GM19372 (cell line): ENCODE data around the gene VRK3.

Source experiments
- ATAC-seq: cut with Tn5 transposase; IDR thresholded peaks from one replicate; pipeline ENCODE4 v1.9.1; 2021; ENCODE audit warnings: mild to moderate bottlenecking, low read depth, moderate library complexity; ENCODE audit not compliant: unreplicated experiment

The VRK3 gene

DNA sequence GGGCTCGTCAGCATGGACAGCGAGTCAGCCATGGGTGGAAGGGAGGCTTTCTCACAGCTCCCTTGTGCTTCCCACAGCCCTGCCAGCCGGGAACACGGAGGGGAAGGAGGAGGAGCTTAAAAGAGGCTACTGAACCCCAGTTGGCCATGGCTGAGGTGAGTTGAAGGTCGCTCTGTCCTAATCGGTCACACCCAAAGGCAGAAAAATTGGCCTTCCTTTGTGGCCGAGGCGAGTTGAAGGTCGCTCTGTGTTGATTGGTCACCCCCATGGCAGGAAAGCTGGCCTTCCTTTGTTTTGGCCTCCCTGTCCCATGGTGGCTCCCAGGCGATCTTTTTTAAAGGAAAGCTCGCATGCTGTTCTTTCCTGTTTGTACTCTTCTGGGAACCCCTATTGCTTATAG lies 5.8 kb upstream of the VRK3 start:
- ATAC-seq, result no peak

DNA sequence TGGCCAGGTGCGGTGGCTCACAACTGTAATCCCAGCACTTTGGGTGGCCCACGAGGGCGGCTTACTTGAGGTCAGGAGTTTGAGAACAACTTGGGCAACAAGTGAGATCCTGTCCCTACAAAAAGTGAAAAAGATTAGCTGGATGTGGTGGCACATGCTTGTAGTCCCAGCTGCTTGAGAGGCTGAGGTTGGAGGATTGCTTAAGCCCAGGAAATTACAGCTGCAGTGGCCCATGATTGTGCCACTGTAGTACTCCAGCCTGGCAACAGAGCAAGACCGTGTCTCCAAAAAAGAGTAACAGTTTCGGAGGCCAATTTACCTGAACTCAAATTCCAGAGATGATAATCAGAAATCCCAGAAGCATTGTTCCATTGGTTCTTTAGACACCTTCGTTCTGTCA lies 5.1 kb upstream of the VRK3 start:
- ATAC-seq, result no peak

DNA sequence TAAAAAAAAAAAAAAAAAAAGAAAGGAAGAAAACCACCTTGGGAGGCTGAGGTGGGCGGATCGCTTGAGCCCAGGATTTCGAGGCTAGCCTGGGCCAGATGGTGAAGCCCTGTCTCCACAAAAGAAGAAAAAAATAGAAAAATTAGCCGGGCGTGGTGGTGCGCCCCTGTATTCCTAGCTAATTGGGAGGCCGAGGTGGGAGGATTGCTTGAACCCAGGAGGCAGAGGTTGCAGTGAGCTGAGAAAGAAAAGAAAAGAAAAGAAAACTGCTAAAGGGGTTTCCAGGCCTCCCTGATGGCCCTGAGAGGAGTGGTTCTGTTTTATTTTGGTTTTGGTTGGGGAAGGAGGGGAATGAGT lies 1.4 kb upstream of the VRK3 start:
- no peak for ATAC-seq

DNA sequence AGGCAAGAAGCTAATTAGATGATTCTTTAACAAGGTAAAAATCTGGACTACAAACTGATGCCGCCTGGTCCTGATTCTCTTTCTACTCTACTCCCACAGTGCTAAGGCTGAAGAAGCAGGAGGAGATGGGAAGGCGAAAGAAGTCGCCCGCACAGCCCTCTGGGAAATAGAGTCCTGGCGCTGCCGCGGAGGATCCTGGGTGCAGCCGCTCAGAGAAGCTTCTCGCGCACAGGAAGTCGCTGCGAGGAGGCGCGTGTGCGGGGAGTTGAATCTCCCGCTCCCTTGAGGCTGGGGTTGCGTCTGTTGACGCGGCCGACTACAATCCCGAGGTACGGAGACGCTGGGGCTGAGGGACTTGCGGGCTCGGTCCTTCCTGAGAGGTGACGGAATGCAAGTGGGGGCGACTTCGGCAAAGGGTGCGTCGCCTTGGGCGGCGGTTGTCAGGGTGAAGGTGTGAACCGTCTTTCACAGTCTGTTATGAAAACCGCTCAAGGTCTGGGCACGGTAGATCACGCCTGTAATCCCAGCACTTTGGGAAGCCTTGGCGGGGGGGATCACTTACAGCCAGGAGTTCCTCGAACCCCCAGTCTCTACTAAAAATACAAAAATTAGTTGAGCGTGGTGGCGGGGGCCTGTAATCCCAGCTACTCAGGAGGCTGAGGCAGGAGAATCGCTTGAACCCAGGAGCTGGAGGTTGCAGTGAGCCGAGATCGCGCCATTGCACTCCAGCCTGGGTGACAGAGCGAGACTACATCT lies 800 bp upstream of the VRK3 start, which contains the start of gene ZNF473:
TSS of gene ZNF473 (plus strand) at position 212 of the 756 bp plus-strand sequence. CDS start 5,078 bp downstream, outside the sequence.
- ATAC-seq, result peak; percentile 60

DNA sequence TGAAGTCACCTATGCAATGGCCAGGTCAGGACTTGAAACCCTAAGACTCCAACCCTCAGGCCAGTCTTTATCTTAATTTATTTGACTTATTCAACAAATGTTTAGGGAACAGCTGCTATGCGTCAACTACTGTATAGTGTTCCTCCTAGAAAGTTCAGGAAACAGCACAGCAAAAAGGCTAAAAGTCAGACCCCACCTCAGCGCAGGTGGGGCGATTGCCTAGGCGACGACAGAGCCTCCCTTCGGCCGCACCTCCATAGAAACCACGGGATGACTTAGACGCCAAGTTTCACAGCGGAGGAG lies 502 bp downstream of the VRK3 start:
- no peak for ATAC-seq

DNA sequence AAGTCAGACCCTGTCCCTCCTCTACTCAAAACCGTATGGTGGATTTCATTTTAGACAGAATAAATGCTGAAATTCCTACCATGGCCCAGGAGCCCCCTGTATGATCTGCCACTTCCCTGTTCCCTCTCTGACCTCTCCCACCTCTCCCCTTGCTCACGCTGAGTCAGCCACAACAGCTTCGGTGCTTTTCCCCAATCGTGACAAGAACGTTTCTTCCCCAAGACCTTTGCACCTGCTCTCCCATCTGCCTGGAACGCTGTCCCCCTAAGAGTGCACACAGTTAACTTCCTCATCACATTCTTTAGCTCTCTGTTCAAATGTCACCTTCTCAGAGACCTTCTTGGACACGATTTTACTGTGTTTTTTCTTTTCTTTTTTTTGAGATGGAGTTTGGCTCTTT lies 2.3 kb downstream of the VRK3 start:
- ATAC-seq, result no peak

DNA sequence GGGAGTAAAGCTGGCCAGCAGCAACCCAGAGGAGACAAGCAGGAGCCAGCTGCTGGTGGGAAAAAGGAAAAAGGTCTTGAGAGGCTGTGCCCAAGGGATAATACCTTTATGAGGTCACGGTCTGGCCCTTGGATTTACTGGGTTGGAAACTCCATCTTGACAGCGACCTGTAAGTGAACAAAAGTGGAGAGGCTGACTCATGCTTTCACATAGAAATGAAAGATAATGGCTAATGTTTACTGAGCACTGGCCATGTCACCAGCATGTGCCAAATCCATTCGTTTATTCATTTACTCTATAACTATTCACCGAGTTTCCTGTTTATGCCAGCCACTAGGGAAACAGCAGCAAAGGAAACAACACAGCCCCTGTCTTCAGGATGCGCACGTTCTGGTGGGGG lies 4.7 kb downstream of the VRK3 start:
- no peak for ATAC-seq

DNA sequence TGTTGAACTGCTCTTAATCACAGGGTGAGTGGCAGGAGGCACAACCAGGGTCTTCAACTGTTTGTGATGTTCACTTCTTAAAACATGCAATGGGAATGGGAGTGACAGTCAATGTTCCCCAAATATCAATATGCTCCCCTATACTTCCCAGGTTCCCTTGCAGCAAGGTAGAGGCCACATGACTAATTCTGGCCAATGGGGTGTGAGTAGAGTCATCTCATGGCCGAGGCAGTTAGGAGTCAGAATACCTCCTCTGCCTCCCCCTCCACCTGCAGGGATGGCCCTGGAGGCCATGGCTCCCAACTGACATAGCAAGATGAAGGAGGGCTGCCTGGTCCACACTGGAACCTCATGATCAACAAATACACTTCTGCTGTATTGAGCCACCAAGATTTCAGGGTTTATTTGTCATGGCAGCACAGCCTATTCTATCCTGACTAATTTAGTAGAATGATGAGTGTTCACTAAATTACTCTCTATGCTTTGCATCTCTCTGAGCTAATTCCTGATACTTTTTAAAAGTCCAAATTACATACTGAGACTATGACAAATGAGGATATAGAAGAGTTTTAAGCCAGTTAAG lies 8.9 kb downstream of the VRK3 start:
- no peak for ATAC-seq

DNA sequence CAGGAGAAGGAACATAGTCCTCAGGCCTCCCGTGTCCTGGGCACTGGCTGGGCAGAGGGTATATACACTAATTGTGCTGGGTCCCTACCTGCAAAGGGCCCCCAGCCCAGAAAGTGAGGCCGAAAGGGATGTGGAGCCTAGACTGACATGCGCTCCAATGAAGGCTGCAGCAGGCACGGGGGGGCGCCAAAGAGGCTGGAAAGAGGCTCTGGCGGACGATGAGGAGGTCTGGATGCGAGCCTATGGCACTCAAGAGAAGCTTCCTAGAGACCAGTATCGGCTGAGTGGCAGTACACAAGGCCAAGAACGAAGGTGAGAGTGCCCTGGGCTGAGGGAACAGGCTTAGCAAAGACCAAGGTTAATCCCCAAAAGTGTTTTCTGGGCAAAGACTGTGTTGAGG lies 16.6 kb downstream of the VRK3 start:
- no peak for ATAC-seq

DNA sequence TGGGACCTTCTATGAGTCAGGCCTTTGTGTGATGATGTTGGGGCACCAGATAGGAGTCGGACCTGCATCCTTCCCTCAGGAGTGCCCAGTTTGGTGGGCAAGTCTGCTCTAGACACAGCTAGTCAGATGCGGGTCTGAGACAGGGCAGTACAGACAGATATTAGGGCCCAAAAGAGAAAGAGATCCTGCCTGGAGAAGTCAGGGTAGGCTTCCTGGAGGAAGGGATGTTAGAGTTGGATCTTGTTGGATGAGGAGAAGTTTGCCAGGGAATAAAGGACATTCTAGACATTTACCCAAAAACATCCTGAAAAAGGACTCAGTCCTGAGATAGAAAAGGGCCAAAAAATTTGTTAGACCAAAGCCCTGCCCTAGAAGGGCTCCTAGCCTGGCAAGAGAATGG lies 17.2 kb downstream of the VRK3 start:
- no peak for ATAC-seq

DNA sequence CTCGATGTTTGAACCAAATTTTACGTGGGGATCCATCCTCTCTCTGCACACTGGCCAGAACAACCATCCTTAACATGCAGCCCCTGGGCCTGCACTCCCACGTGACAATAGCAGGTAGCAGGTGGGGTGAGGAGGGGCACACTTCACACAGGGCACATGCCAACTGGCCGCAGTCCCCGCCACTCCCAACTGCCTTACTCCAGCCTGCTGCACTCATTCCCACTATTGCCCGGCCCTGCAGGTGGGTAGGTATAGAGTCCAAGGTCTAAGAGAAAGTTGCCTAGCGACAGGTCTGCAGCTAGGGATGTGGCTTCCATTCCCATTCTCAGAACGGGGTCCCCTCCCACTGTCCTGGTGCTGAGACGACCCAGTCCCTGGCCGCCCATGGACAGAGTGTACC lies 18.0 kb downstream of the VRK3 start:
- ATAC-seq, result no peak

DNA sequence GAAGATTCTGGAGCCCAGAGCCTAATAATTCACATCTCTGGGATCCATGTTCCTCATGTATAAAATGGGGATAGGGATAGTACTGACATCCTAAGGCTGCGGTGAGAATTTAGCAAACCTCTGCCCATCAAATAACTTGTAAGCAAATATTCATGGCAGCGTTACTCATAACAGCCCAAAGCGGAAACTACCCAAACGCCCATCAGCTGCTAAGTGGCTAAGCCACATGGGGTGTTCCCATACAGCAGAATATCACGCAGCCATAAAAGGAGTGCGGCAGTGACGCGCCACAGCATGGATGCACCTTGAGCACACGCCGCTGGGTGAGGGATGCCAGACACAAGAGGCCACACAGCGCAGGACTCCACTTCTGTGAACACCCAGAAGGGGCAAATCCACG lies 19.7 kb downstream of the VRK3 start:
- ATAC-seq, result no peak

DNA sequence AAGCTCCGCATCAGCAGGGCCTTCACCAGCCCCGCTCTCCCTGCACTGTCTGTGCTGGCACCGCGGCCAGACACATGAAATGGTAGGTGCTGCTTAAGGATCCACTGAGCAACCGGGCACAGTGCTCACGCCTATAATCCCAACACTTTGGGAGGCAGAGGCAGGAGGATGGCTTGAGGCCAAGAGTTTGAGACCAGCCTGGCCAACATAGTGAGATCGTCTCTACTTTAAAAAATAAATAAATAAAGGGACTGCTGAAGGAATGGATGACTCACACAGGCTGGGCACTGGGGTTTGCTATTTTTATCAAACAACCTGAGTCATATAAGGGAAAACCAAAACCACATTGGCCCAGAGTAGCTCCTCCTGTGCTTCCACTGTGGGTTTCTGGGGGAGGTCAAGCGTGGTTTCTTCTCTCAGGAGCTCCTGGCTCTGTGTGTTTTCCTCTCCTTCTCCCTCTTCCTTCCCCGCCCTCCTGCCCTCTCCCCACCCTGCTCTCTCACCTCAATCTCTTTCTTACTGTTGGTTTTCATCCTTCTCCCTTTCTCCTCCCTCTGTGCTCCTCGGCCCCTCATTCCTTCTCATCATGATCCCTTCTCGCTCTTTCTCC lies 21.3 kb downstream of the VRK3 start:
- ATAC-seq, result no peak

DNA sequence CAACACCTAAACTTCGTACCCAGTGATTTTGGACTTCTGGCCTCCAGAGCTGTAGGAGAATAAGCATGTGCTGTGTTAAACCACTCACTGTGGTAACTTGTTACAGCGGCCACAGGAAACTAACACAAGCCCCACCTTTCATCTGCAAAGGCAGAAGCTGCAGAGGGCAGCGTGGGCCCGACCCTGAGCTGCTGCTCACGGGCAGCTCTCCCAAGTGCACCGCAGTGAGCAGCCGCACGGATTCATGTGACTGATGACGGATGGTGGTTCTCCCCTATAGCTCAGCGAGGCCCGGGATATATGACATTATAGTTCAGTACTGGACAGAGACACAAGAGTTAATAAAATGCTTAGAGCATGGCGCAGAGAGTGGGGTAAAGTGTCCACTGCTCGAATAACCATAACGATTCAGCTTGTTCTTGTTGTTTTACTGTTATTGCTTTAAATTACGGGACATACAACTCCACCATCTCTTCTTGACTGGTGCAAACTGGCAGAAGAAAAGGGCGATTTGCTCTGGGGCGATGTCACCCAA lies 21.9 kb downstream of the VRK3 start:
- no peak for ATAC-seq

DNA sequence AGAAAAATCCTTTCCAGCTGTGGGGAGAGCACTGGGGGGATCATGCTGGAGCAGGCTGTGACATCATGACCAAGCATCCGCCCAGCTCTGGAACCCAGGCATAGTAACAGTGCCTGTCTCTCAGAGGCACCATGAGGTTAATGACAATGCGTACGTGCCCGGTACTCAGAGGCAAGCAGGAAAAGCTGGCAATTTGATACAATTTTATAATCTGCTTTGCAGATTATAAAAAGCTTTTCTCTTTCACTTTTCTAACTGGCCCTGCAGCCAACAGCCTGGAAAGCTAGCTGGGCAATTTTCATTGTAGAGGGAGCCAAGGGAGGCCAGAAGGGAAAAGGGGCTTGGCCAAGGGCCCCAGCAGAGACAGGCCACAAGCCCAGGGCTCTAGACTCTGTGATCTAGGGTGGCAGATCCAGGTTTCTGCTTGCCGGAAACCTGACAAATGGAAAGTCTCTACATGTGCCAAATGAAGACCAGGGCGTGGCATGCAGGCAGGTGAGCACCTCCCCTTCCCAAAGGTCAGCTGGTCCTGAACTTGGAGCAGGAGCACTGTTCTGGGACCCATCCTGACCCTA lies 22.7 kb downstream of the VRK3 start:
- no peak for ATAC-seq

DNA sequence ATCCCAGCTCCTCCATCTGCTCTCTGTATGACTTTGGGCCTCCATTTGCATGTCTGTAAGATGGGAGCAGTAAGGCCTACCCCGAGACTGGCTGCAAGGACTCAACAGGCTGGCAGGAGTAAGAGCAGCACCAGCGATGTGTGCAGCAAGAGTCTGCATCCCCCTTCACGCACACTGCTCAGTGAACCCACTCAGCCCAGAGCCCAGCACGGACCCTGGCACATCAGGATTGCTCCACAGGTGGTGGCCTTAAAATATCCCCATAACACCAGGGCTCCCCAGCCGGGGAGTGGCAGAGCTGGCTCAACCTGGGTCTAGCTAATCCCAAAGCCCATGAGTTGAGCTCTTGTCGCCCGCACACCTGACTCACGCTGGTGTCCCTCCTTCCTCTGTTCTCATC lies 23.4 kb downstream of the VRK3 start:
- no peak for ATAC-seq

DNA sequence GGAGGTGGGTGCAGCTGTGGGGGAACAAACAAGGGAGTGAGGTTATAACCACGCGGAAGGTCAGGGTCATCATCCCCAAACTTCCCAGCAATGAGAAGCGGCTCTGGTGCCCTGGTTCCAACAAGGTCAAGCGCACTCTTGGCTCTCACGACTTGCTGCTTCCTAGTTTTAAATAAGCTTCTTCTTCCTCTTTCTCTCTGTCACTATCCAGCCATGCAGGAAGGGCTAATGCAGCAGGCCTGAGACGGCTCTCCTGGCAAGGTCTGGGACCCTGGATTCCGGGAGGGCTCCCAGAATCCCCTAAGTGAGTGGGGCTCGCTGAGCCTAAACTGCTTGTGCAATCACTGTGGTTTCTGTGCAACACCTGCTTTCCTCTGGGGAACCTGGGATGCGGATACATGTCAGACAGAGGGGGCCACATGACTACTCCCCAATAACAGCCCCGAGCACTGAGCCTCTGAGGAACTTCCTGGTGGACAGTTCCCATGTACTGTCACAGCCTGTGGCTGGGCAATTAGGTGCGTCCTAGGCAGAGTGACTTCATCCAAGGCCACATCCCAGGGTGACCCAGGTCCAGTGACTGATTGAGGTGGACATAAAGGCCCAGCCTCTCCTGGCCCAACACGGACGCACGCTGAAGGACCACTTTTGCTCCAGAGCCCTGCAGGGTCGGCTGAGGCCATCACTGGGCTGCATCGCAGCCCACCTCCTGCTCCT lies 24.2 kb downstream of the VRK3 start:
- no peak for ATAC-seq

DNA sequence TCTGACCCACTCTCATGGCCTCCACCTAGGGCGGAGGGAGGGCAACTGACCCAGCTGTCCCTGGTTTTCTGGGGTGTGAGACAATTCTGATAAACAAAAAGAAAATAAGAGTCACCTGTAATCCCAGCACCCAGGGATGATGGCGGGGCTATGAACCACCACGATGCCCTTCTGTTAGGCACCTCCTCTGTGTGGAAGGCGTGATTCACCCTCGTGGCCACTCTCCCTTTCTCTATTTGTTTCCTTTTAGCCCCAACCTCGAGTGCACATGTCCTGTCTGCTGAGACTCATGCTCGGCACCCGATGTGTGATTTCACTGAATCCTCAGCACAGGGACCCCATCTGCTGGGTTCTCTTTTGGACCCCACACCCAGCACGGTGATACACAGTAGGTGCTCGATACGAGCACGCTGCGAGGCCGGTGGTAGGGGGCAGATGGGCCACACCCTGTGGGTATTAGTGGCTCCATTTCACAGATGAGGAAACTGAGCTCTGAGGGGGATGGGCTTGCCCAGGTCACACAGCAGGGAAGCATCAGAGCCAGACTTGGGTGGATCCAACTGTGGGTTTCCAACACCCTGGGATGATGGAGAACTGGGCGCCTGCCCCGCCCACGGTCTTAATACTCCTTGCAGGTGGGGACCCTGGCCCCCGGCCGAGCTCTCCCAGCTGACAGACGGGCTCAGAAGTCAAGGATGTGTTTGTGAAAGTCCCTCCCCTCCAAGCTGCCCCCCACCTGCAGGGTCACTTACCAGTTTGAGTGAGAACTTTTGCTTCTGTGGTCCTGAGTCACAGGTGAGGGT lies 24.9 kb downstream of the VRK3 start:
- no peak for ATAC-seq

DNA sequence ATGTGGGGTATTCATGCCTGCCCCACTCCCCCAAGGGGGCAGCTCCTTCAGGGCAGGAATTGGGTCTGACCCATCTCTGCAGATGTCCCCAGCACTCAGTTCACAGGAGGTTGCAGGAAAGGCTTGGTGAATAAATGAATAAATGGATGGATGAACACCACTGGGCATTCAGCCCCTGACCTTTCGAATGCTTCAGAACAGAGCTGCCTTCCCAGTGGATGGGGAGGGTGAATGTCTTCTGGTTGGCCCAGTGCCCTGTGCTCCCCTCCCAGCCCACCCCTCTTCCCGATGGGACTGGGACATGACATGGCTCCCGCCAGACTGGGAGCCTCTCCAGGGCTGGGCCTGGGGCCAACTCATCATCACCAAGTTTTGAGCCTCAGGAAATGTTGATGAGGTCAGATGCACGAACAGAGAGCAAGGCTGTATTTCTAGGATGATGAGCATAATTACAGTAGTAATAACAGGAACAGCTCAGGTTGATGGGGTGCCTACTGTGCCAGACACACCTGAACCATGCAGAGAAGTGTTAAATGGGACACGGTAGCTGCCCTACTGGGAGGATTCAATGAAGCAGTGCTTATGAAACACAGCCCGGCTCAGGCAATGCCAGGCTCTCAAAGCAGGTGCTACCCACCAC lies 25.7 kb downstream of the VRK3 start:
- ATAC-seq, result no peak

DNA sequence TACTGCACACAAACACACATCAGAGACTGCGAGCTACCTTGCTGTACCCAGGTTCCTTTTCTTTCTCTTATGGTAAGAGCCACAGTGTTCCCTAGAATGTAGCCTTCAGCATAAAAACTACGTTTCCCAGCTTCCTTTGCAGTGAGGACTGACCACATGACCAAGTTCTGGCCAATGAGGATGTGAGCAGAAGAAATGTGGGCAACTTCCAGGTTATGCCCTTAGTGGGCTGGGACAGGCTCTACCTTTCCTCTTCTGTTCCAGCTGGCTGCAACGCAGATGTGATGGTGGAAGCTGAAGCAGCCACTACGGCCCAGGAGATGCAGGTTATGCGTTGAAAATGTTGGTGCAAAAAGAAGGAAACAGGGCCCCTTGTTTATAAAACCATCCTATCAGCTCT lies 27.5 kb downstream of the VRK3 start:
- no peak for ATAC-seq
